COLO668 (cell line): ENCODE results near the gene FAM193B.
A peak's percentile ranks its signal among the peaks of the same experiment; 100 is the strongest.
"Not testable (repeated sequence)": the region's sequence is repeated elsewhere in the genome, so short reads cannot be mapped to it uniquely, and the experiment has no call there.

ENCODE experiments used
- DNase-seq: peaks from one replicate; lab custom pipeline; 2025; ENCODE audit not compliant: unreplicated experiment; lab: John Stamatoyannopoulos, UW

The FAM193B gene

GRCh38 chr5:177538876-177539275, 15.5 kb downstream of the FAM193B start:
- no peak for DNase-seq

- peak; percentile 5 for DNase-seq
Observed at GRCh38 chr5:177537389-177538361, 16.7 kb downstream of the FAM193B start.

GRCh38 chr5:177536386-177536785, 18.0 kb downstream of the FAM193B start:
- no peak for DNase-seq

GRCh38 chr5:177535125-177535524, 19.2 kb downstream of the FAM193B start:
- DNase-seq, result no peak

- DNase-seq, result not testable (repeated sequence)
Observed at GRCh38 chr5:177534433-177534832, 19.9 kb downstream of the FAM193B start.

GRCh38 chr5:177531209-177531940, 23.0 kb downstream of the FAM193B start:
- DNase-seq, result no peak

GRCh38 chr5:177530638-177531037, 23.7 kb downstream of the FAM193B start:
- no peak for DNase-seq

- no peak for DNase-seq
Observed at GRCh38 chr5:177529247-177530203, 24.8 kb downstream of the FAM193B start.

GRCh38 chr5:177528631-177529030, 25.7 kb downstream of the FAM193B start:
- no peak for DNase-seq

- DNase-seq, result no peak
Observed at GRCh38 chr5:177527595-177527994, 26.8 kb downstream of the FAM193B start.

- no peak for DNase-seq
Observed at GRCh38 chr5:177526791-177527190, 27.6 kb downstream of the FAM193B start.

- no peak for DNase-seq
Observed at GRCh38 chr5:177526191-177526590, 28.2 kb downstream of the FAM193B start.

- no peak for DNase-seq
Observed at GRCh38 chr5:177524941-177525655, 29.3 kb downstream of the FAM193B start.

GRCh38 chr5:177524539-177524900, 29.8 kb downstream of the FAM193B start:
- no peak for DNase-seq

- no peak for DNase-seq
Observed at GRCh38 chr5:177523711-177524538, 30.4 kb downstream of the FAM193B start.

- DNase-seq, result no peak
Observed at GRCh38 chr5:177520916-177521513, 33.3 kb downstream of the FAM193B start.

- no peak for DNase-seq
Observed at GRCh38 chr5:177520271-177520670, 34.1 kb downstream of the FAM193B start.

- no peak for DNase-seq
Observed at GRCh38 chr5:177519463-177520235, 34.7 kb downstream of the FAM193B start.
